ENCODE data around the gene OSGIN1.

The OSGIN1 gene

DNA sequence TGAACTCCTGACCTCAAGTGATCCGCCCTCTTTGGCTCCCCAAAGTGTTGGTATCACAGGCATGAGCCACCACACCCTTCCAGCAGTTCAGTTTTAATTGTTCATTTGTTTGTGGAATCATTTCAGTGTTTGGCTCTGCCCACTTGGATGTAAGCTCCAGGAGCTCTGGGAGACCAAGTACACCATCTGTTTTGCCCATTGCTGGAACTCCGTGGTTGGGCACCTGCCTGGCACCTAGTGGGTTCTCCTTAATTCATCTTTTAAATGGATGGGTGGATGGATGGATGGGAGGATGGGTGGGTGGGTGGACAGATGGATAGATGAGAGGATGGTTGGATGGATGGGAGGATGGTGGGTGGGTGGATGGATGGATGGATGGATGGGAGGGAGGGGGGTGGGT, 14.1 kb downstream of the OSGIN1 start:
- Mint-ChIP-seq H3K36me3 (ENCODE audit: low read depth) (no peaks in the 10 kb centered on the region), H3K4me3 (no peak overlapping the region)

DNA sequence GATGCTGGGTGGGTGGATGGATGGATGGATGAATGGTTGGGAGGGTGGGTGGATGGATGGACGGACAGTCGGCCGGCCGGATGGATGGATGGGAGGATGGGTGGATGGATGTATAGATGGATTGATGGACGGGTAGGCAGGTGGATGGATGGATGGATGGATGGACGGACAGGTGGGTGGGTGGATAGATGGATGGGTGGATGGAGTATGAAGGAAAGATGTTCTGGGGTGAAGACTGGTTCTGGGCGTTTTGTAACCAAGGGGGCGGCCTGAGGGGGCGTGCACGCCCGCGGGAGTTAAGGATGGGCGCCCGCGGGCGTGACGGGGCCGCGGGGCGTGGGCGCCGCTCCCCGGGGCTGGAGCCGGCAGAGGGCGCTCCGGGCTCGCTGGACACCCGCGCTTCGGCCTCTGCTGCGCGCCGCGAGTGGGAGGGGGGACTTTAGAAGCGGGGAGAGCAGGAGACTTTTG, 14.8 kb downstream of the OSGIN1 start, which contains the start of gene NECAB2:
Gene NECAB2, plus strand, starts transcription at position 407 of the 468 bp plus-strand sequence. CDS start 405 bp downstream, outside the sequence.
- peak; percentile 58 for DNase-seq

More for the DNA sequence above, 14.1 kb downstream of the OSGIN1 start:
- no peak overlapping the region for H3K27ac Mint-ChIP-seq
- DNase-seq (no peak), ATAC-seq (no peak)
- peaks cover 26% of the 10 kb centered on the region for H3K27me3 Mint-ChIP-seq
- peaks cover 7% of the 10 kb centered on the region for H3K4me1 Mint-ChIP-seq
- no peaks in the 10 kb centered on the region for H3K9me3 Mint-ChIP-seq

DNA sequence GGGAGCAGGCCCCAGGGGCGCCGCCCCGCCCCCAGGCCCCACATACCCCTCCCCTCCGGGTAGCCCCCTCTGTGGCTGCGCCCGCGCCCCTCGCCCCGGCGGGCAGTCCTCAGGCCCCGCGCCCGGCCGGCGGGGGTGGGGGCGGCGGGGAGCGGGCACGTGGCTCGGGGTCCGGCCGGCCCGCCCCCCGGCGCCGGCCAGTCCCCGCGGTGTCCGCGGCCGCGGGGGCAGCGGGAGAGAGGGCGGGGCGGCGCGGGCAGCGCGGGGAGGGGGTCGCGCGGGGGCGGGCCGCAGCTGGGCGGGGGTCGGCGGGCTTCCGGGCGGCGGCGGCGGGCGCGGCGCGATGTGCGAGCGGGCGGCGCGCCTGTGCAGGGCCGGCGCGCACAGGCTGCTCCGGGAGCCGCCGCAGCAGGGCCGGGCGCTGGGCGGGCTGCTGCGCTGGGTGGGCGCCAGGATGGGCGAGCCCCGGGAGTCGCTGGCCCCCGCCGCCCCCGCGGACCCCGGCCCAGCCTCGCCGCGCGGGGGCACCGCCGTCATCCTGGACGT, 15.3 kb downstream of the OSGIN1 start:
- H3K27ac Mint-ChIP-seq = no peak overlapping the region
- no peak overlapping the region for H3K4me3 Mint-ChIP-seq
- H3K36me3 Mint-ChIP-seq (ENCODE audit: low read depth) = no peaks in the 10 kb centered on the region
- DNase-seq = no peak
- peaks cover 26% of the 10 kb centered on the region for H3K27me3 Mint-ChIP-seq
- peaks cover 7% of the 10 kb centered on the region for H3K4me1 Mint-ChIP-seq
- no peaks in the 10 kb centered on the region for H3K9me3 Mint-ChIP-seq
- ATAC-seq = no peak

More for the DNA sequence above, 14.8 kb downstream of the OSGIN1 start, which contains the start of gene NECAB2:
- ATAC-seq = no peak
- Mint-ChIP-seq H3K4me1 (peaks cover 7% of the 10 kb centered on the region), H3K27me3 (peaks cover 26% of the 10 kb centered on the region), H3K36me3 (ENCODE audit: low read depth) (no peaks in the 10 kb centered on the region), H3K27ac (no peak within 1 kb of the TSS), H3K4me3 (peak within 1 kb of the TSS; percentile 53), H3K9me3 (no peaks in the 10 kb centered on the region)

DNA sequence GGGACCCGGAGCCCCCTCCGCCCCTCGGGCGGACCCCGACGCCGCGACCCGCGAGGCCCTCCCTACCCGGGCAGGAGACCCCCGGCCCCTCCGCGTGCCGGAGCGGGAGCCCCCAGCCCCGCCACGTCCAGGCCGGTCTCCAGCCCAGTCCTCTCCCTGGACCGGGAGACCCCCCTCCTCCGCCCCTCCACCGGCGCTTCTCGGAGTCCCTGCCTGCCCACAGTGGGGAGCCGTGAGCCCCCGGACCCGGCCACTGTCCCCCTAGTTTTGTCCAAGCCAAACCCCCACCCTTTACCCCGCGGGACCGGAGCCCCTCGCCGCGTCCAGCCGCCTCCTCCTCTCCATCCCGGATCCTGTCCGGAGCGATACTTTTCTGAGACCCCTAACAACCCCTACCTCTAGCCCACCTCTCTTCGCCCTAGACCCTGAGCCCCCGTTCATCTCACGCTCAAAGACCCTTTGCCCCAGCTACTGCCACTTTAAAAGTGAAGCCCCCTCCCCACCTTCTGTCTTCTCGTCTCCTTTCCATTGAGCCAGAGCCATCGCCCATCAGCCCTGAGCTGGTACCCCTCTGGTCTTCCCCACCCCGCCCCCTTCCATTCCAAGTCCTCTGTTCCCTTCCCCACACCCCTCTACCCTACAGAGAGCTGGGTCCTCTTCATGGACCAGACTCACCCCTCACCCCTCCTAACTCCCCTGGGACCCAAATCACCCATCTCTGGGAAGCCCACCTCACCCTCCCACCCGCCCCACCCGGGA, 16.0 kb downstream of the OSGIN1 start:
- Mint-ChIP-seq H3K27me3 (peaks cover 26% of the 10 kb centered on the region), H3K9me3 (no peaks in the 10 kb centered on the region), H3K4me3 (no peak overlapping the region), H3K4me1 (peaks cover 5% of the 10 kb centered on the region), H3K27ac (no peak overlapping the region), H3K36me3 (ENCODE audit: low read depth) (no peaks in the 10 kb centered on the region)
- no peak for ATAC-seq
- no peak for DNase-seq

DNA sequence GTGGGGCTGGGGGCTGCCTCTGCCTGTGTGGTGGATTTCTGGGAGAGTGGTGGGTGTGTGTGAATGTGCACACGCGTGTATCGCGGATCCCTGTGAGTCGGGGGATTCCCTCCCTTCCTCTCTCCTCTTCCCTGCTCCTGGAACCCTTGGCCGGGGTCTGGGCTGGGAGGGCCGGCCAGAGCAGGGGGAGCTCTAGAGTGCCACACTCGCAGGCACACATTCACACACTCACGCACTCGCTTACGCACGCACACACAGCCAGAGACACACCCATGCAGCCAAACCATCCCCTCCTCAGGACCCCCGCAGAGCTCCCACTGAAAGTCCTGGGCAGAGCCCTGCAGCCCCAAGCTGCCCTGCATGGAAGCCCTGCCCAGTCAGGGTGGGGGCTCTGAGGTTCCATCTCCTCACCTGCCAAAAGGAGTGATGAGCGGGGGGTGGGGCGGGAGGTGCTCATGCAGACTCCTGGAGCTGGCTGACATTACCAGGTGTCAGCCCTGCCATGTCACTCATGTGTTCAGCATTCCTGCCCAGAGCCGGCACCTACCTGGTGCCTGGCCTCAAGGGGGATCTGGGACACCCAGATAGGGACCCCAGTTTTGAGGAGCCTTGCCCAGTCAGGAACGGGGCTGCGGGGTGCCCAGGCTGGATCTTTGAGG, 16.9 kb downstream of the OSGIN1 start:
- no peak overlapping the region for H3K4me3 Mint-ChIP-seq
- H3K27ac Mint-ChIP-seq = no peak overlapping the region
- no peaks in the 10 kb centered on the region for H3K9me3 Mint-ChIP-seq
- DNase-seq (no peak), ATAC-seq (no peak)
- no peaks in the 10 kb centered on the region for H3K36me3 Mint-ChIP-seq (ENCODE audit: low read depth)
- peaks cover 5% of the 10 kb centered on the region for H3K4me1 Mint-ChIP-seq
- peaks cover 26% of the 10 kb centered on the region for H3K27me3 Mint-ChIP-seq

- H3K4me1 Mint-ChIP-seq = peaks cover 5% of the 10 kb centered on the region
- no peak for DNase-seq
- H3K27ac Mint-ChIP-seq = no peak overlapping the region
- no peaks in the 10 kb centered on the region for H3K36me3 Mint-ChIP-seq (ENCODE audit: low read depth)
- H3K4me3 Mint-ChIP-seq = no peak overlapping the region
- H3K27me3 Mint-ChIP-seq = peaks cover 27% of the 10 kb centered on the region
- ATAC-seq = no peak
- H3K9me3 Mint-ChIP-seq = no peaks in the 10 kb centered on the region
Measured at GRCh38 chr16:83970430-83970815, 17.4 kb downstream of the OSGIN1 start.

GRCh38 chr16:83971165-83972130, 18.4 kb downstream of the OSGIN1 start:
- no peak for ATAC-seq
- Mint-ChIP-seq H3K4me1 (peaks cover 5% of the 10 kb centered on the region), H3K27me3 (peaks cover 28% of the 10 kb centered on the region), H3K9me3 (no peaks in the 10 kb centered on the region), H3K36me3 (ENCODE audit: low read depth) (no peaks in the 10 kb centered on the region), H3K27ac (no peak overlapping the region), H3K4me3 (no peak overlapping the region)
- DNase-seq = no peak

- H3K9me3 Mint-ChIP-seq = no peaks in the 10 kb centered on the region
Measured at GRCh38 chr16:83972256-83973008, 19.4 kb downstream of the OSGIN1 start.

GRCh38 chr16:83973077-83973476, 20.0 kb downstream of the OSGIN1 start:
- H3K36me3 Mint-ChIP-seq (ENCODE audit: low read depth) = no peaks in the 10 kb centered on the region
- H3K9me3 Mint-ChIP-seq = no peaks in the 10 kb centered on the region
- peaks cover 22% of the 10 kb centered on the region for H3K27me3 Mint-ChIP-seq
- DNase-seq (no peak), ATAC-seq (no peak)
- no peak overlapping the region for H3K27ac Mint-ChIP-seq
- peaks cover 3% of the 10 kb centered on the region for H3K4me1 Mint-ChIP-seq
- no peak overlapping the region for H3K4me3 Mint-ChIP-seq

More at GRCh38 chr16:83972256-83973008, 19.4 kb downstream of the OSGIN1 start:
- Mint-ChIP-seq H3K27ac (no peak overlapping the region), H3K36me3 (ENCODE audit: low read depth) (no peaks in the 10 kb centered on the region), H3K27me3 (peaks cover 25% of the 10 kb centered on the region), H3K4me3 (no peak overlapping the region), H3K4me1 (peaks cover 5% of the 10 kb centered on the region)
- ATAC-seq (no peak), DNase-seq (no peak)

DNA sequence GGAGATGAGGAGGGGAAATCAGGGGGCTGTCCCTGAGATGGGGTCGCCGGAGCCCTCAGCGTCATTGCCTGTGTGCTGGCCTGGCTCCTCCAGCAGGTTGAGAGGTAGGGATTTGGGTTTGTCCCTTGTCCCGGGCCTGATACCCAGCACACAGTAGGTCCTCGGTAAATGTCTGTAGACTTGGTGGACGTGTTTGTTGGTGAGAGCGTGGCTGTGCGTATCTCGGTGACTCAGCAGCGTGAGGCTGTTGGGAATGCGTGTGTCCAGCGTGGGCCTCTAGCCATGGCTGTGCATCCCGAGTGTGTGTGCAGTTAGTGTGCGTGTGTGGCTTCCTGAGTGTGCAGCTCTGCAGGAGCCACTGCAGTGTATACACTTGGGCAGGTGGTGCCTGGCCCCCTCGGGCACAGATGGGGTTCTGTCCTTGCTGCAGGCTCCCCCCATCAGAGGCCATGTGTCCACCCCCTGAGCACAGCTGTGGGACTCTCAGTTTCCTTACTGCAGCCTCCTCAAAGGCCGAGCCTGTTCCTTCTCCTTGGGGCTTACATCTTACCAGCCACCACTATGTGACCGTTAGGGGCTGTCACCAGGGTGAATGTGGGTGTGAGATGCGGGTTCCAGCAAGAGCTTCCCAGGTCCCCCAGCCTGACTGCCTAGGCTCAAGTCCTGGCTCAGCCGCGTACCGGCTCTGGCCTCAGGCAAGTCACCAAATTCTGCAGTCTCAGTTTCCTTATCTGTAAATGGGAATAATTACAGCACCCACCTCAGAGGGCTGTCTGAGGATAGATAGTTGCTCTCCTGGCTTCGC, 20.7 kb downstream of the OSGIN1 start:
- peaks cover 22% of the 10 kb centered on the region for H3K27me3 Mint-ChIP-seq
- no peak overlapping the region for H3K27ac Mint-ChIP-seq
- no peaks in the 10 kb centered on the region for H3K36me3 Mint-ChIP-seq (ENCODE audit: low read depth)
- peaks cover 2% of the 10 kb centered on the region for H3K9me3 Mint-ChIP-seq
- DNase-seq (no peak), ATAC-seq (no peak)
- H3K4me3 Mint-ChIP-seq = no peak overlapping the region
- peaks cover 3% of the 10 kb centered on the region for H3K4me1 Mint-ChIP-seq

DNA sequence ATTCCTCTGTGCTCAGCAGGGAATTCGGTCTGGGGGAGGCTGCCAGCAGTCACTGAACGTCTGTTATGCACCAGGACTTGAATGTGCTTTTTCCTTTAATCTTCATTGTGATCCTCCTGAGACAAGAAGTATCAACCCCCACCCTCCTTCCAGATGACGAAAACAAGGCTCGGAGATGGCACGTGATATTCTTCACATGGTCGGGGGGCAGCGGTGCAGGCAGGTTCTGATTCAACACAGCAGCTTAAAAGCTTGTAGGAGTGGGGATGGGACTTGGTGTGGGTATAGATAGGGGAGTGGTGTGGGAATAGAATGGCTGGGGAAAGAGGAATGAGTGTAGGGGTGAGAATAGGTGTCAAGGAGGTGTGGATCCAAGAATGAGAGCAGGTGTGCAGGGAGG, 21.4 kb downstream of the OSGIN1 start:
- no peak for DNase-seq

GRCh38 chr16:83975590-83976260, 22.7 kb downstream of the OSGIN1 start:
- no peaks in the 10 kb centered on the region for H3K4me1 Mint-ChIP-seq
- no peak overlapping the region for H3K4me3 Mint-ChIP-seq
- ATAC-seq (no peak), DNase-seq (no peak)
- H3K9me3 Mint-ChIP-seq = peaks cover 5% of the 10 kb centered on the region
- H3K27ac Mint-ChIP-seq = no peak overlapping the region
- H3K27me3 Mint-ChIP-seq = peaks cover 8% of the 10 kb centered on the region
- no peaks in the 10 kb centered on the region for H3K36me3 Mint-ChIP-seq (ENCODE audit: low read depth)

More for the DNA sequence above, 21.4 kb downstream of the OSGIN1 start:
- H3K4me3 Mint-ChIP-seq = no peak overlapping the region
- no peak for ATAC-seq
- H3K4me1 Mint-ChIP-seq = no peaks in the 10 kb centered on the region
- no peaks in the 10 kb centered on the region for H3K36me3 Mint-ChIP-seq (ENCODE audit: low read depth)
- peaks cover 5% of the 10 kb centered on the region for H3K9me3 Mint-ChIP-seq
- no peak overlapping the region for H3K27ac Mint-ChIP-seq
- peaks cover 18% of the 10 kb centered on the region for H3K27me3 Mint-ChIP-seq

All from activated naive CD8-positive, alpha-beta T cell treated with anti-CD3 and anti-CD28 coated beads, Interleukin-2, amount 50 U/mL, for 24 hours (primary cell).